ENCODE data around the gene MALT1. TPM values are rescaled to one million over a fixed set of nuclear protein-coding genes. Genes with fewer than 3 reads are reported as not detected.

MALT1 gene
- total and polyA plus RNA-seq, 2 experiments from 2014 or later: 5.2 to 18.8 TPM

GRCh38 chr18:58654896-58655614 is 16.2 kb upstream of the MALT1 start:
- Histone ChIP-seq H3K36me3 (ENCODE audit: insufficient read depth) (no peaks in the 10 kb centered on the region), H3K9me2 (ENCODE audit: insufficient read depth) (no peaks in the 10 kb centered on the region), H3K27ac (ENCODE audit: low read depth) (no peak overlapping the region), H3K4me3 (no peak overlapping the region), H3K79me2 (replicated peaks; ENCODE audit: insufficient read depth) (no peaks in the 10 kb centered on the region), H3K4me2 (no peak overlapping the region), H3K27me3 (ENCODE audit: insufficient read depth) (no peaks in the 10 kb centered on the region), H3F3A (replicated peaks; ENCODE audit: low read depth) (no peaks in the 10 kb centered on the region), H3K4me1 (ENCODE audit: insufficient read depth) (no peaks in the 10 kb centered on the region), H4K20me1 (replicated peaks; ENCODE audit: insufficient read depth) (no peaks in the 10 kb centered on the region), H2AFZ (no peak overlapping the region; the same call in 1 of the 2 replicates)
- no peak overlapping the region for H3K4me3 Mint-ChIP-seq
- H3K27me3 Mint-ChIP-seq (ENCODE audit: insufficient read depth, low read depth, poor library complexity): no peaks in the 10 kb centered on the region
- TF ChIP-seq ZNF114 (CRISPR knock-in tag; IDR thresholded peaks at IDR 0.05): no peak
- TF ChIP-seq NANOG (IDR thresholded peaks at IDR 0.05; ENCODE audit: borderline replicate concordance): no peak
- TF ChIP-seq EZH2phosphoT487 (IDR thresholded peaks at IDR 0.05; ENCODE audit: unreplicated experiment): no peak
- no peak for TF ChIP-seq ZNF462 (CRISPR knock-in tag; IDR thresholded peaks at IDR 0.05)
- no peak for TF ChIP-seq JUNB (IDR thresholded peaks at IDR 0.05; ENCODE audit: unreplicated experiment)
- TF ChIP-seq, protein P1, sequence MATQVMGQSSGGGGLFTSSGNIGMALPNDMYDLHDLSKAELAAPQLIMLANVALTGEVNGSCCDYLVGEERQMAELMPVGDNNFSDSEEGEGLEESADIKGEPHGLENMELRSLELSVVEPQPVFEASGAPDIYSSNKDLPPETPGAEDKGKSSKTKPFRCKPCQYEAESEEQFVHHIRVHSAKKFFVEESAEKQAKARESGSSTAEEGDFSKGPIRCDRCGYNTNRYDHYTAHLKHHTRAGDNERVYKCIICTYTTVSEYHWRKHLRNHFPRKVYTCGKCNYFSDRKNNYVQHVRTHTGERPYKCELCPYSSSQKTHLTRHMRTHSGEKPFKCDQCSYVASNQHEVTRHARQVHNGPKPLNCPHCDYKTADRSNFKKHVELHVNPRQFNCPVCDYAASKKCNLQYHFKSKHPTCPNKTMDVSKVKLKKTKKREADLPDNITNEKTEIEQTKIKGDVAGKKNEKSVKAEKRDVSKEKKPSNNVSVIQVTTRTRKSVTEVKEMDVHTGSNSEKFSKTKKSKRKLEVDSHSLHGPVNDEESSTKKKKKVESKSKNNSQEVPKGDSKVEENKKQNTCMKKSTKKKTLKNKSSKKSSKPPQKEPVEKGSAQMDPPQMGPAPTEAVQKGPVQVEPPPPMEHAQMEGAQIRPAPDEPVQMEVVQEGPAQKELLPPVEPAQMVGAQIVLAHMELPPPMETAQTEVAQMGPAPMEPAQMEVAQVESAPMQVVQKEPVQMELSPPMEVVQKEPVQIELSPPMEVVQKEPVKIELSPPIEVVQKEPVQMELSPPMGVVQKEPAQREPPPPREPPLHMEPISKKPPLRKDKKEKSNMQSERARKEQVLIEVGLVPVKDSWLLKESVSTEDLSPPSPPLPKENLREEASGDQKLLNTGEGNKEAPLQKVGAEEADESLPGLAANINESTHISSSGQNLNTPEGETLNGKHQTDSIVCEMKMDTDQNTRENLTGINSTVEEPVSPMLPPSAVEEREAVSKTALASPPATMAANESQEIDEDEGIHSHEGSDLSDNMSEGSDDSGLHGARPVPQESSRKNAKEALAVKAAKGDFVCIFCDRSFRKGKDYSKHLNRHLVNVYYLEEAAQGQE (IDR thresholded peaks at IDR 0.05; ENCODE audit: unreplicated experiment): no peak
- no peak for DNase-seq (ENCODE audit: low spot score)
- no peaks in the 10 kb centered on the region for H3K36me3 Mint-ChIP-seq (ENCODE audit: low read depth)
- H3K27ac Mint-ChIP-seq: no peak overlapping the region
- H3K9me3 Mint-ChIP-seq: no peaks in the 10 kb centered on the region
- H3K4me1 Mint-ChIP-seq: peaks cover 5% of the 10 kb centered on the region; the same call in 1 of the 3 replicates
- no peak for ATAC-seq
